Neural cell (in vitro differentiated cells): Measurements from ENCODE around the gene PIAS2. TPM values are rescaled to one million over a fixed set of nuclear protein-coding genes. Genes with fewer than 3 reads are reported as not detected.

Source experiments
- H2AFZ ChIP-seq: fragments of 200-600, 300-800 bp; sonication (generic), shearing (Covaris generic); 2 replicates; pipeline ENCODE4 v1.6.0; 2014; ENCODE audit warnings: low read depth, mild to moderate bottlenecking, antibody characterized with exemption, low read length, moderate library complexity
- H3F3A ChIP-seq: fragments of 200-600 bp; shearing (Covaris generic); 2 replicates; pipeline ENCODE4 v1.6.1; 2016; ENCODE audit warnings: mild to moderate bottlenecking, moderate library complexity, mixed read lengths, antibody characterized with exemption, low read length; ENCODE audit not compliant: insufficient read depth, poor library complexity, severe bottlenecking
- H3K27ac ChIP-seq: fragments of 200-600, 300-800 bp; sonication (generic), shearing (Covaris generic); 2 replicates; pipeline ENCODE4 v1.5.1; 2014; ENCODE audit warnings: mild to moderate bottlenecking, low read length, moderate library complexity
- H3K27me3 ChIP-seq: fragments of 300-800, 200-600 bp; sonication (generic), shearing (Covaris generic); 2 replicates; pipeline ENCODE4 v1.6.0; 2014; ENCODE audit warnings: mild to moderate bottlenecking, low read depth, low read length, moderate library complexity; ENCODE audit not compliant: insufficient read depth
- H3K36me3 ChIP-seq: fragments of 300-800, 200-600 bp; sonication (generic), shearing (Covaris generic); 2 replicates; pipeline ENCODE4 v1.5.1; 2014; ENCODE audit warnings: mild to moderate bottlenecking, antibody characterized with exemption, low read length, moderate library complexity; ENCODE audit not compliant: insufficient read depth
- H3K4me2 ChIP-seq: fragments of 300-800, 200-600 bp; sonication (generic), shearing (Covaris generic); 2 replicates; pipeline ENCODE4 v1.6.0; 2014; ENCODE audit warnings: mild to moderate bottlenecking, low read length
- H3K4me3 ChIP-seq: fragments of 300-800, 200-600 bp; sonication (generic), shearing (Covaris generic); 2 replicates; pipeline ENCODE4 v1.5.1; 2014; ENCODE audit warnings: mild to moderate bottlenecking, low read length, moderate library complexity
- H3K79me2 ChIP-seq: fragments of 200-600 bp; shearing (Covaris generic); replicated peaks from 2 replicates; pipeline ENCODE4 v1.6.0; 2014; ENCODE audit warnings: mild to moderate bottlenecking, low read length, moderate library complexity; ENCODE audit not compliant: insufficient read depth
- H3K9ac ChIP-seq: fragments of 300-800, 200-600 bp; sonication (generic), shearing (Covaris generic); 2 replicates; pipeline ENCODE4 v1.6.1; 2016; ENCODE audit warnings: mild to moderate bottlenecking, low read length, mixed read lengths
- H3K9me2 ChIP-seq: fragments of 200-600 bp; shearing (Covaris generic); 2 replicates; pipeline ENCODE4 v1.6.1; 2016; ENCODE audit warnings: mild to moderate bottlenecking, low read length, mixed read lengths; ENCODE audit not compliant: insufficient read depth
- H3K9me3 ChIP-seq: fragments of 200-600, 300-800 bp; sonication (generic), shearing (Covaris generic); 2 replicates; pipeline ENCODE4 v1.6.1; 2016; ENCODE audit warnings: mild to moderate bottlenecking, mixed run types, low read length, moderate library complexity, mixed read lengths
- H4K20me1 ChIP-seq: fragments of 200-600 bp; shearing (Covaris generic); 2 replicates; pipeline ENCODE4 v1.6.1; 2016; ENCODE audit warnings: mild to moderate bottlenecking, mixed run types; ENCODE audit not compliant: insufficient read depth
- EP300 ChIP-seq: fragments of 450-650 bp; conservative IDR thresholded peaks from 2 replicates; pipeline ENCODE4 v1.6.1; 2014; ENCODE audit warnings: antibody characterized with exemption, mild to moderate bottlenecking, moderate library complexity; ENCODE audit not compliant: poor library complexity, severe bottlenecking
- EZH2 ChIP-seq: fragments of 200-600, 300-800 bp; shearing (Covaris generic), sonication (generic); IDR thresholded peaks from 2 replicates; pipeline ENCODE4 v1.6.1; 2014; ENCODE audit warnings: antibody characterized with exemption, low read length, borderline replicate concordance, mild to moderate bottlenecking; ENCODE audit not compliant: insufficient read depth, poor library complexity, severe bottlenecking
- MXI1 ChIP-seq: fragments of 450-650 bp; conservative IDR thresholded peaks from 2 replicates; pipeline ENCODE4 v1.6.1; 2014; ENCODE audit warnings: antibody characterized with exemption, mild to moderate bottlenecking; ENCODE audit not compliant: poor library complexity, severe bottlenecking
- POLR2AphosphoS5 ChIP-seq: IDR thresholded peaks from 2 replicates; pipeline ENCODE4 v1.6.1; 2012
- RAD21 ChIP-seq: fragments of 450-650 bp; conservative IDR thresholded peaks from 2 replicates; pipeline ENCODE4 v1.6.1; 2014; ENCODE audit warnings: antibody characterized with exemption, mild to moderate bottlenecking, moderate library complexity
- REST ChIP-seq: IDR thresholded peaks from 2 replicates; pipeline ENCODE4 v1.6.1; 2012; ENCODE audit warnings: borderline replicate concordance
- SMC3 ChIP-seq: fragments of 450-650 bp; conservative IDR thresholded peaks from 2 replicates; pipeline ENCODE4 v1.6.1; 2014; ENCODE audit warnings: antibody characterized with exemption, mild to moderate bottlenecking, moderate library complexity; ENCODE audit not compliant: poor library complexity
- TAF1 ChIP-seq: IDR thresholded peaks from 2 replicates; pipeline ENCODE4 v1.6.1; 2012; ENCODE audit warnings: low read depth
- polyA plus RNA-seq: library from polyadenylated mRNA; depleted of rRNA; stranded (reverse); fragments of >200 nt; gene quantifications from 2 replicates; pipeline ENCODE4 v1.2.3, GENCODE V29; 2014
- TF ChIP-seq, protein P1 (sequence below): fragments of 450-650 bp; IDR thresholded peaks from 2 replicates; pipeline ENCODE4 v1.5.1; 2014; ENCODE audit warnings: antibody characterized with exemption, mild to moderate bottlenecking, moderate library complexity; ENCODE audit not compliant: poor library complexity, severe bottlenecking

Gene PIAS2
- polyA plus RNA-seq, 1 donor from 2014 or later = 32.1 TPM

DNA sequence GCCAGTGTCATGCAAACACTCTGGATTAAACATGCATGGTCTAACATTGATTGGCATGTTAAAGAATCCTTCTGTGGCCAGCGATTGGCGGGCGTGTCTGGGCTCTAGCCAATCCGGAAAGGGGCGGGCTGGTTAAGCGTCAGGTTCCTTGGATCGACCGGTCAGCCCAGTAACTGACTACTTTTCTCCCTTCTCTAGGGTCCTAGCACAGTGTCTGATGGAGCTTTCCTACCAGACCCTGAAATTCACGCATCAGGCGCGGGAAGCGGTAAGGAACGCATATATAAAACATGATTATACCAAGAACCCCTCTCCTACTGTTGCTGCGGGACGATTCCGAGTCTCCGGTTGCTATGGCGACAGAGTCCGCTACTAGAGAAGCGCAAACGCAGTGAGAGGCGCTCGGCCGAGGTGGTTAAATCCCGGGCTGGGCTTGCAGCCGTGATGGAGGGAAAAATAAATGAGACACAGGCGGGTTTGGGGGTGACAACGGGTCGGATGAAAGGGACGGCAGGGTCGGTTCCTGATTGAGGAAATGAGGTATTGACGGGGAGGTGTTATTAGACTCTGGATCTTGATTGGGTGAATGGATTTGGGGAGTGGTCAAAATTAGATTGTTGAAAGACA, 29.5 kb upstream of the PIAS2 start:
- H3K9me3 ChIP-seq = no peaks in the 10 kb centered on the region
- H3F3A ChIP-seq = no peaks in the 10 kb centered on the region
- peak overlapping the region; percentile 30 for H3K9ac ChIP-seq
- no peaks in the 10 kb centered on the region for H3K27me3 ChIP-seq
- no peak overlapping the region for H3K27ac ChIP-seq
- no peaks in the 10 kb centered on the region for H3K9me2 ChIP-seq
- no peaks in the 10 kb centered on the region for H3K36me3 ChIP-seq
- no peaks in the 10 kb centered on the region for H4K20me1 ChIP-seq
- peak; percentile 52 for TF ChIP-seq SMC3
- no peak for TF ChIP-seq TAF1
- TF ChIP-seq REST = no peak
- TF ChIP-seq RAD21 = peak; percentile 50
- no peak for TF ChIP-seq POLR2AphosphoS5
- no peak for TF ChIP-seq EZH2
- TF ChIP-seq, protein P1, sequence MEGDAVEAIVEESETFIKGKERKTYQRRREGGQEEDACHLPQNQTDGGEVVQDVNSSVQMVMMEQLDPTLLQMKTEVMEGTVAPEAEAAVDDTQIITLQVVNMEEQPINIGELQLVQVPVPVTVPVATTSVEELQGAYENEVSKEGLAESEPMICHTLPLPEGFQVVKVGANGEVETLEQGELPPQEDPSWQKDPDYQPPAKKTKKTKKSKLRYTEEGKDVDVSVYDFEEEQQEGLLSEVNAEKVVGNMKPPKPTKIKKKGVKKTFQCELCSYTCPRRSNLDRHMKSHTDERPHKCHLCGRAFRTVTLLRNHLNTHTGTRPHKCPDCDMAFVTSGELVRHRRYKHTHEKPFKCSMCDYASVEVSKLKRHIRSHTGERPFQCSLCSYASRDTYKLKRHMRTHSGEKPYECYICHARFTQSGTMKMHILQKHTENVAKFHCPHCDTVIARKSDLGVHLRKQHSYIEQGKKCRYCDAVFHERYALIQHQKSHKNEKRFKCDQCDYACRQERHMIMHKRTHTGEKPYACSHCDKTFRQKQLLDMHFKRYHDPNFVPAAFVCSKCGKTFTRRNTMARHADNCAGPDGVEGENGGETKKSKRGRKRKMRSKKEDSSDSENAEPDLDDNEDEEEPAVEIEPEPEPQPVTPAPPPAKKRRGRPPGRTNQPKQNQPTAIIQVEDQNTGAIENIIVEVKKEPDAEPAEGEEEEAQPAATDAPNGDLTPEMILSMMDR = peak; percentile 13
- peak; percentile 94 for TF ChIP-seq MXI1
- TF ChIP-seq EP300 = peak; percentile 43
- no peaks in the 10 kb centered on the region for H3K79me2 ChIP-seq
- H3K4me3 ChIP-seq = peak overlapping the region; percentile 72
- peak overlapping the region; percentile 53 for H2AFZ ChIP-seq
- peak overlapping the region; percentile 37 for H3K4me2 ChIP-seq

DNA sequence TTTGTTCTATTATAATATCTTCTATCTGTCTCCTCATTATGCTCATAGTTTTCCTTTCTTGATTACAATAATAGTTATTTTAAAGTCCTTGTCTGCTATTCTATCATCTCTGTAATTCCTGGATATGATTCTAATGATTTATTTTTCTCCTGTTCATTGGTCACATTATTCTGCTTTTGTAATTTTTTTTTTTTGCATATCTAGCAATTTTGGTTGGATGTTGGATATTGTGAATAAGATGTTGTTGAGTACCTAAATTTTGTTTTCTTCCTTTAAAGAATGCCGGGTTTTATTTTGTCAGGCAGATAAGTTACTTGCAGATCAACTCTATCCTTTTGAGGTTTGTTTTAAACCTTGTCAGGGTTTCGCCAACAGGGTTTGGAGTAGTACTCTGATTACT, 25.3 kb upstream of the PIAS2 start:
- no peaks in the 10 kb centered on the region for H3K36me3 ChIP-seq
- H3F3A ChIP-seq = no peaks in the 10 kb centered on the region
- H3K27me3 ChIP-seq = no peaks in the 10 kb centered on the region
- H3K9me3 ChIP-seq = no peaks in the 10 kb centered on the region
- H3K27ac ChIP-seq = no peak overlapping the region
- TF ChIP-seq MXI1 (no peak), REST (no peak), POLR2AphosphoS5 (no peak), SMC3 (no peak), RAD21 (no peak), EZH2 (no peak), TAF1 (no peak), EP300 (no peak)
- TF ChIP-seq, protein P1 = no peak
- H2AFZ ChIP-seq = no peak overlapping the region
- H3K9ac ChIP-seq = no peak overlapping the region
- no peak overlapping the region for H3K4me3 ChIP-seq
- no peaks in the 10 kb centered on the region for H3K79me2 ChIP-seq
- no peaks in the 10 kb centered on the region for H3K9me2 ChIP-seq
- no peaks in the 10 kb centered on the region for H4K20me1 ChIP-seq
- no peak overlapping the region for H3K4me2 ChIP-seq
